Gastroesophageal sphincter (tissue), 4 donors: ENCODE measurements around the gene SDSL. TPM values are rescaled to one million over a fixed set of nuclear protein-coding genes. Genes with fewer than 3 reads are reported as not detected.

Experiments
- ATAC-seq: fragments of 150-250 bp; one replicate; pipeline ENCODE4 v1.9.1; 2016; ENCODE audit warnings: mild to moderate bottlenecking, moderate library complexity
- H3K27ac ChIP-seq, 4 donors: fragments of 200-600 bp; sonication (generic) in 3 of 4; 1 replicate in 3 of 4; 2 replicates in 1 of 4; pipeline ENCODE4 v1.5.1; 2016 to 2019
- H3K27me3 ChIP-seq: fragments of 200-600 bp; sonication (generic); one replicate; pipeline ENCODE4 v1.5.1; 2019
- H3K36me3 ChIP-seq, 2 donors: fragments of 200-600 bp; sonication (generic); one replicate each; pipeline ENCODE4 v1.5.1; 2019; ENCODE audit warnings: control low read depth in 1 of 2
- H3K4me1 ChIP-seq, 3 donors: fragments of 200-600 bp; sonication (generic); 1 replicate in 2 of 3; 2 replicates in 1 of 3; pipeline ENCODE4 v1.5.1; 2016 to 2019; ENCODE audit warnings: control low read depth in 2 of 3
- H3K4me3 ChIP-seq, 2 donors: fragments of 200-600 bp; sonication (generic); one replicate each; pipeline ENCODE4 v1.5.1; 2019; ENCODE audit warnings: mild to moderate bottlenecking in 1 of 2, moderate library complexity in 1 of 2
- H3K9me3 ChIP-seq, 3 donors: fragments of 200-600 bp; sonication (generic); one replicate each; pipeline ENCODE4 v1.5.1; 2017 to 2019; ENCODE audit warnings: control low read depth in 2 of 3
- CTCF ChIP-seq, 4 experiments: fragments of 200-600 bp in 2 of 4; fragments of 450-650 bp in 2 of 4; sonication (generic) in 1 of 4; IDR thresholded peaks; one replicate each; pipeline ENCODE4 v1.5.1; 2017 to 2019; ENCODE audit warnings: antibody characterized with exemption in 4 of 4, mild to moderate bottlenecking in 2 of 4, moderate library complexity in 2 of 4
- EP300 ChIP-seq: sonication (generic); formaldehyde crosslinking; IDR thresholded peaks from one replicate; pipeline ENCODE4 v1.6.1; 2017; ENCODE audit warnings: antibody characterized with exemption, mild to moderate bottlenecking
- POLR2A ChIP-seq, 2 donors: fragments of 450-650 bp; IDR thresholded peaks; one replicate each; pipeline ENCODE4 v1.6.1; 2017; ENCODE audit warnings: antibody characterized with exemption in 2 of 2, mild to moderate bottlenecking in 2 of 2, moderate library complexity in 1 of 2
- POLR2AphosphoS5 ChIP-seq: sonication (generic); formaldehyde crosslinking; IDR thresholded peaks from one replicate; pipeline ENCODE4 v1.6.1; 2017; ENCODE audit warnings: antibody characterized with exemption
- WGBS, 2 donors: methylation state at CpG; one replicate each; pipeline ENCODE4 v1.1.5; 2018; ENCODE audit warnings: low coverage in 1 of 2; 5-methylcytosine and 5-hydroxymethylcytosine counted together
- total RNA-seq, 4 donors: library from RNA; depleted of rRNA; stranded (reverse); fragments of >200 nt; gene quantifications; one replicate each; pipeline ENCODE4 v1.1.0, GENCODE V29; 2016

SDSL gene
- total RNA-seq, 4 donors from 2014 or later, result 1.1 to 7.5 (median 2.6) TPM

GRCh38 chr12:113418213-113418879, 3.8 kb upstream of the SDSL start:
- H3K4me1 ChIP-seq, result peaks cover 0 to 20% (median 0%) of the 10 kb centered on the region in 3 donors
- H3K9me3 ChIP-seq, result no peaks in the 10 kb centered on the region
- peak; percentile 33 for ATAC-seq
- TF ChIP-seq POLR2AphosphoS5, result peak; percentile 16
- TF ChIP-seq POLR2A (IDR thresholded peaks at IDR 0.05), result no peak
- no peaks in the 10 kb centered on the region for H3K36me3 ChIP-seq
- peaks cover 10% of the 10 kb centered on the region for H3K27me3 ChIP-seq
- H3K27ac ChIP-seq, result no peak overlapping the region
- H3K4me3 ChIP-seq, result no peak overlapping the region
- WGBS, 2 donors, result 21% methylated on average over 6 of the region's 13 CpGs; no CpG with 5 or more reads in 1 of the 2 donors

- Histone ChIP-seq H3K4me1 (peaks cover 0 to 20% (median 0%) of the 10 kb centered on the region in 3 donors), H3K27me3 (peaks cover 4% of the 10 kb centered on the region), H3K4me3 (no peak overlapping the region), H3K36me3 (no peaks in the 10 kb centered on the region), H3K27ac (no peak overlapping the region), H3K9me3 (no peaks in the 10 kb centered on the region)
- no peak for ATAC-seq
- TF ChIP-seq CTCF (IDR thresholded peaks at IDR 0.05) (no peak), POLR2AphosphoS5 (no peak)
- 67 to 86% methylated on average over 1 to 2 of the region's 2 CpGs for WGBS, 2 donors
Observed at GRCh38 chr12:113420996-113421595, 1.1 kb upstream of the SDSL start.

- ATAC-seq, result no peak
- Histone ChIP-seq H3K4me1 (peaks cover 0 to 20% (median 0%) of the 10 kb centered on the region in 3 donors), H3K27ac (peak overlapping the region in 2 of 4 donors; percentile 46 to 68), H3K9me3 (no peaks in the 10 kb centered on the region), H3K36me3 (no peaks in the 10 kb centered on the region), H3K4me3 (peak overlapping the region in 1 of 2 donors; percentile 50), H3K27me3 (peaks cover 10% of the 10 kb centered on the region)
- WGBS, 2 donors, result 75 to 79% methylated on average over 2 to 4 of the region's 6 CpGs
- TF ChIP-seq POLR2AphosphoS5, result no peak
- TF ChIP-seq CTCF (IDR thresholded peaks at IDR 0.05), result no peak
- no peak for TF ChIP-seq EP300
- no peak for TF ChIP-seq POLR2A (IDR thresholded peaks at IDR 0.05)
Observed at GRCh38 chr12:113422886-113423669, 898 bp downstream of the SDSL start.

- 100% methylated on average over 1 of the region's 1 CpG; no CpG with 5 or more reads in 1 of the 2 donors for WGBS, 2 donors
- peaks cover 10% of the 10 kb centered on the region for H3K27me3 ChIP-seq
- TF ChIP-seq POLR2A (IDR thresholded peaks at IDR 0.05) (no peak), EP300 (no peak), CTCF (IDR thresholded peaks at IDR 0.05) (no peak), POLR2AphosphoS5 (no peak)
- H3K36me3 ChIP-seq, result no peaks in the 10 kb centered on the region
- no peak for ATAC-seq
- no peak overlapping the region for H3K4me3 ChIP-seq
- H3K4me1 ChIP-seq, result peaks cover 0 to 16% (median 0%) of the 10 kb centered on the region in 3 donors
- H3K9me3 ChIP-seq, result no peaks in the 10 kb centered on the region
- H3K27ac ChIP-seq, result no peak overlapping the region
Observed at GRCh38 chr12:113424456-113424855, 2.3 kb downstream of the SDSL start.
